Ectodermal cell (in vitro differentiated cells): Measurements from ENCODE around the gene CFAP100.

ENCODE experiments used
- H3K27ac ChIP-seq: 2 replicates; pipeline ENCODE4 v1.7.0; 2013; ENCODE audit warnings: mild to moderate bottlenecking, low read depth, low read length; ENCODE audit not compliant: insufficient read depth, poor library complexity, severe bottlenecking
- H3K27me3 ChIP-seq: 2 replicates; pipeline ENCODE4 v1.7.0; 2013; ENCODE audit warnings: mild to moderate bottlenecking, low read length; ENCODE audit not compliant: insufficient read depth, control insufficient read depth, poor library complexity, severe bottlenecking
- H3K36me3 ChIP-seq: one replicate; pipeline ENCODE4 v1.7.0; 2013; ENCODE audit warnings: low read length; ENCODE audit not compliant: control insufficient read depth, insufficient read depth
- H3K4me1 ChIP-seq: one replicate; pipeline ENCODE4 v1.7.0; 2013; ENCODE audit warnings: low read length; ENCODE audit not compliant: control insufficient read depth, insufficient read depth
- H3K4me3 ChIP-seq: 2 replicates; pipeline ENCODE4 v1.7.0; 2013; ENCODE audit warnings: low read depth, low read length, control low read depth; ENCODE audit not compliant: insufficient read depth
- H3K9me3 ChIP-seq: 2 replicates; pipeline ENCODE4 v1.7.0; 2013; ENCODE audit warnings: mild to moderate bottlenecking, low read length, moderate library complexity; ENCODE audit not compliant: control insufficient read depth
- WGBS, 2 experiments: methylation state at CpG; one replicate each; pipeline ENCODE4 v1.1.7; 2013; ENCODE audit warnings: missing lambda C conversion rate in 2 of 2; 5-methylcytosine and 5-hydroxymethylcytosine counted together

CFAP100 gene

DNA sequence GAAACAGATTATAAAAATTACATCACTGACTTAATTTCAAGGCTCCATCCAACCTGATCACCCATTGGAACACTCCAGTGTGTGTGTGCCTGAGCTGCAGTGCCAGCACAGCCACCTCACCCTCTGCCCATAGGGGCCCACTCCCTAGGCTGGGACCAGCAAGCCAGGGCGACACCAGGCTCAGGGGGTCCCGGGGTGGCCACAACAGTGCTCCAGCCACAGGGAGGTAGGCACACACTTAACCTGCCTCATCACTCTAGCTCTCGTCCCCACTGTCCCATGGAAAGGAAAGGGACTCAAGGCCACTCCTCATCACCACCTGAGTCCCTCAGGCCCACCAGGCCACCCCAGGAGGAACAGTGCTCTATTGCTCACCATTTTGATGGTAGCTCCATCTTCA is 56.0 kb downstream of the CFAP100 start:
- Histone ChIP-seq H3K27ac (no peak overlapping the region), H3K27me3 (no peaks in the 10 kb centered on the region), H3K36me3 (peaks cover 4% of the 10 kb centered on the region), H3K9me3 (no peaks in the 10 kb centered on the region), H3K4me1 (no peaks in the 10 kb centered on the region), H3K4me3 (no peak overlapping the region)
- 92 to 93% methylated on average over 3 of the region's 3 CpGs for WGBS, 2 experiments

GRCh38 chr3:126451511-126451910 is 56.8 kb downstream of the CFAP100 start:
- H3K27me3 ChIP-seq = no peaks in the 10 kb centered on the region
- 94 to 95% methylated on average over 12 of the region's 12 CpGs for WGBS, 2 experiments
- H3K36me3 ChIP-seq = peaks cover 11% of the 10 kb centered on the region
- no peaks in the 10 kb centered on the region for H3K4me1 ChIP-seq
- H3K9me3 ChIP-seq = no peaks in the 10 kb centered on the region
- no peak overlapping the region for H3K4me3 ChIP-seq
- no peak overlapping the region for H3K27ac ChIP-seq

DNA sequence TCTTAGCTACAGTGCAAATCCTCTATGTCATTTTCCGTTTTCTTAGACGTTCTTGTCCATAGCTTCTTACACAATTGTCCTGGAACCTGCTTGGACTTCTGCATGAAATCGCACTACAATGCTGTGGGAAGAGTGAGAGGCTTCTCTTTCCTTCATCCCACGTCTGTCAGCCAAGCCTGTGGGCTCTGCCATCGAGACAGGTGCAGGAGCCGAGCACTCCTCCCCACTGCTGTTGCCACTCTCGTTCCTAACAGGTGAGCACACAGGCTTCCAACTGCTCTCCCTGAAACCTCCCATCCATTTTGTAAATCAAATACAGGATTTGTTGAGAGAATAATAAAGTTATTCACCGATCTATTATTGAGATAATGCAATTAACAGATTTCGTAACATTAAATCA is 57.5 kb downstream of the CFAP100 start:
- Histone ChIP-seq H3K27me3 (no peaks in the 10 kb centered on the region), H3K4me3 (no peak overlapping the region), H3K4me1 (no peaks in the 10 kb centered on the region), H3K9me3 (no peaks in the 10 kb centered on the region), H3K36me3 (peaks cover 16% of the 10 kb centered on the region), H3K27ac (no peak overlapping the region)
- WGBS, 2 experiments = 94% methylated on average over 7 of the region's 9 CpGs

DNA sequence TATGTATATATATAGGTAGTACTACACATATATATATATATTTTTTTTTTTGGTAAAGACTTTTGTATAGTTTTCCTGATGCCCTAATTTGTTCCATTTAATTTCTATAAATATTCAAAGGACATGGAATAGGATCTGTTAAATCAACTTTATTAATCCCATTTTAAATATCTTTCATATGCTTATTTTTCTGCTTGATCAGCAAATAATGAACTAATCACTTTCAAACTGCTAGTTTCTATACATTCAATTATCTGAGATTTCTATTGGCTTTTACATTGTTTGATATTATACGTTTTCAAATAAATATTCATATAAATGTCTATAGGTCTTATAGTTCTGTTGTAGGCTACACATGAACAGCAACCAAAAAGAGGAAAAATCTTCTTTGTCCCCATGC is 59.3 kb downstream of the CFAP100 start:
- Histone ChIP-seq H3K4me1 (no peaks in the 10 kb centered on the region), H3K27ac (no peak overlapping the region), H3K36me3 (peaks cover 19% of the 10 kb centered on the region), H3K9me3 (no peaks in the 10 kb centered on the region), H3K27me3 (no peaks in the 10 kb centered on the region), H3K4me3 (no peak overlapping the region)
- no CpG with 5 or more reads among the region's 1 CpG for WGBS, 2 experiments

DNA sequence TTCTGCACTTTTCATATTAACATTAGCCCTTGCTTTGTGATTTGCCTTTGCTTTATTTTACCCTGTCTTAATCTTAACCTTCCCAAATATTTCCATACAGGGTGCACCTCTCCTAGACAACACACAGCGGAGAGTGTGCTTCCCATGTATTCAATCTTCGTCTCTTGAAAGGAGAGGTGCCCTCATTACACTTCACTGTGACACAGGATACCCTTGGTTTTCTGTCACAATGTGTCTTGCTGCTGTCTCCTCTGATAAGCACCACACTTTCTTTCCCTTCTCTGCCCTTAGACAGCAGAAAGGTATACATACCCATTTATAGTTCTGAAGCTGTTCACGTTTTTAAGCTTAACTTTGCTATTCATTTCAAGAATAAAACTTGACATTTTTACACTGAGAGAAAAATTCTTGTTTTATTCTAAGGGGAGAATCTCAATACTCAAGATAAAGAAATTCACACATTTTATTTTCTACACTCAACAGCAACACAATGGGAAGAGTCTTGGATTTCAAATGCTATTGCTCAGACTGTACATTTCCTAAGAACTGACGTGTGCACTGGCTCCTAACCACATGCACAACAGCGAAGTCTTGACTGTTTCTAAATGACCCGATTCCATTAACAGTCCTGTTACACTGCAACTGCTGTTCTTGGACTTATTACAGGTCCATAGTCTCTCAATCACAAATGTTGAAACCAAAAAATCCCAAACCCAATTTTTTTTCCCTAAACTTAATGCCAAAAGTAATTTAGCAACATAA is 59.9 kb downstream of the CFAP100 start:
- peaks cover 25% of the 10 kb centered on the region for H3K36me3 ChIP-seq
- H3K9me3 ChIP-seq = no peaks in the 10 kb centered on the region
- H3K27me3 ChIP-seq = no peaks in the 10 kb centered on the region
- no peak overlapping the region for H3K4me3 ChIP-seq
- 92 to 95% methylated on average over 5 to 6 of the region's 6 CpGs for WGBS, 2 experiments
- H3K27ac ChIP-seq = no peak overlapping the region
- no peaks in the 10 kb centered on the region for H3K4me1 ChIP-seq

DNA sequence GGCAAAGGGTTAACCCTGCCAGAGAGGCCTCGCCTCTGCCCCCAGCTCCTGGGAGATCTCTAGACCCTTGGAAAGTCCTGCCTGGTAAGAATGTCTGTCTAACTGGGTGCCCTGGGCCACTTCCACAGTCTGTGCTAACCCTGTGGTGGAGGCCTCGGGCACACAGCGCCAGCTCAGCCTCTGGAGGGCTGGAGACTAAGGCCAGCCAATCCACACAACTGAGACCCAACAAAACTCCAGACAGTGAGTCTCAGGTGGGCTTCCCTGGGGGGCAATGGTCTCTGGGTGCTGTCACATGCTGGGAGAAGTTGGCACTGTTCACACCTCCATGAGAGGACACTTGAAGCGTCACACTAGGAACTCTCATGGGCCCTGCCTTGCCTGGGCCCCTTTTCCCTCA is 61.5 kb downstream of the CFAP100 start:
- Histone ChIP-seq H3K27me3 (no peaks in the 10 kb centered on the region), H3K36me3 (peaks cover 32% of the 10 kb centered on the region), H3K4me1 (no peaks in the 10 kb centered on the region), H3K4me3 (no peak overlapping the region), H3K9me3 (no peaks in the 10 kb centered on the region), H3K27ac (no peak overlapping the region)
- WGBS, 2 experiments = 85 to 89% methylated on average over 4 of the region's 4 CpGs

DNA sequence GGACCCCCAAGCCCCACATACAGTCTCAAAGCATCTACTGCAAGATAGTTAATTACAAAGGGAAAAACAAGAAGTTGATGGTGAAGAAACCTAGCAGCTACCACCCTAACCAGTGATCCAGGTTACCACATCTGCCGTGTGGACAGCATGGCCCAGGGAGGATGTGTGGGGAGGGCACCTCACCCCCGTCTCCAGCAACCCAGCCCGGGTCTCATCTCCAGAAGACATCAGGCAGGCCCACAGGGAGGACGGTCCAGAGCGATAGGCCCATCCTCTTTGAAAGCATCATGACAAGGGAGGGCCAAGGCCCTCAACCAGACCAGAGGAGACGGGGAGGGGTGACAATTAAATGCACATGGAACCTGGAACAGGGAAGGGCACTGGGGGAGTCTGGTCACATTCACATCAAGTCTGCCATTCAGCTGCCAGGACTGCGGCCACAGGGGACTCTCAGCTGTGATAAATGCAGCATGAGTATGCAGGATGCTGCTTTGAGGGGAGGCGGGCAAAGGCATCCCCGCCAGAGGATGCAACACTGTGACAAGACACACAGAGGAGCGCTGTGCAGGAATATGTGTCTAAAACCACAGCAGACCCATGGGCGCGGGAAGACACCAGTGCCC is 62.2 kb downstream of the CFAP100 start:
- Histone ChIP-seq H3K4me3 (no peak overlapping the region), H3K4me1 (no peaks in the 10 kb centered on the region), H3K36me3 (peaks cover 38% of the 10 kb centered on the region), H3K27ac (no peak overlapping the region), H3K27me3 (no peaks in the 10 kb centered on the region), H3K9me3 (no peaks in the 10 kb centered on the region)
- WGBS, 2 experiments = 93 to 94% methylated on average over 12 of the region's 12 CpGs

DNA sequence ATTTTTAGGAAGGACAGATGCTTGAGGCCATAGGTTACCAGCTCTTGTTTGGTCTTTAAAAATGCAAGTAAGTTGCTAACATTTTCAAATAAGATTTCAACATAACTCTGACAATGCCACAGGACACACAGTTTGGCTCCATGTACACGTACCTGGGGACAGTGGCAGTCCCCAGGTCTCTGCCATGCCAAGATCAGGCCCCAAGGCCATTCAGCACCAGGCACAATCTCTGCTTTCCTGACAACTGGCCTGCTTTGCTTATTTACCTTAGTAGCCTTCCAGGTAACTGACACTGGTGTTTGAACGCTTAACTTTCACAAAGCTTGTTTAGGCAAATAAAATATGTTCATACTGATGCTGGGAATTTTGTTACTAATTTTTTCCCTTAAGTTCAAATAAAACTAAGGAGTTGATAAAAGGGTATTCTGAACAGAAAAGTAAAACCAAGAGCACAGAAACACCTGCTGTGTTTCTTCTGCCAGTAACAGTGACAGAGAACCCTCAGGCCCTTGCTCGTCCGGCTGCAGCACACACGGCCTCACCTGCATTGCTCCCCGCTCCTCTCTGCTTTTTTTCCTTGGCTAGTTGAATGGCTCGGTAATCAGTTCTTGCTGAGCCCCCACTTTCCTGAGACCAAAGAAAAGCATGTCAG is 64.5 kb downstream of the CFAP100 start:
- H3K27me3 ChIP-seq = no peaks in the 10 kb centered on the region
- 95% methylated on average over 7 of the region's 7 CpGs for WGBS, 2 experiments
- no peaks in the 10 kb centered on the region for H3K4me1 ChIP-seq
- H3K27ac ChIP-seq = no peak overlapping the region
- H3K9me3 ChIP-seq = no peaks in the 10 kb centered on the region
- no peak overlapping the region for H3K4me3 ChIP-seq
- H3K36me3 ChIP-seq = peaks cover 54% of the 10 kb centered on the region

- H3K4me3 ChIP-seq = no peak overlapping the region
- H3K27me3 ChIP-seq = no peaks in the 10 kb centered on the region
- 97% methylated on average over 9 of the region's 9 CpGs for WGBS, 2 experiments
- H3K9me3 ChIP-seq = no peaks in the 10 kb centered on the region
- no peaks in the 10 kb centered on the region for H3K4me1 ChIP-seq
- no peak overlapping the region for H3K27ac ChIP-seq
- H3K36me3 ChIP-seq = peaks cover 59% of the 10 kb centered on the region
These were observed 65.0 kb downstream of the CFAP100 start for GRCh38 chr3:126459763-126460127.

GRCh38 chr3:126460381-126460780 is 65.7 kb downstream of the CFAP100 start:
- Histone ChIP-seq H3K9me3 (no peaks in the 10 kb centered on the region), H3K27me3 (no peaks in the 10 kb centered on the region), H3K4me3 (no peak overlapping the region), H3K27ac (no peak overlapping the region), H3K4me1 (no peaks in the 10 kb centered on the region), H3K36me3 (peaks cover 65% of the 10 kb centered on the region)
- 86 to 90% methylated on average over 7 of the region's 7 CpGs for WGBS, 2 experiments
